ENCODE measurements around the gene RNF126.

RNF126 gene

GRCh38 chr19:662207-662961 lies 630 bp downstream of the RNF126 start:
- no peak for DNase-seq

- no peak for DNase-seq
These were observed 1.4 kb downstream of the RNF126 start for GRCh38 chr19:661427-662196.

GRCh38 chr19:660793-661426 lies 2.1 kb downstream of the RNF126 start:
- DNase-seq = no peak

GRCh38 chr19:658916-659839 lies 3.8 kb downstream of the RNF126 start:
- DNase-seq = no peak

GRCh38 chr19:658059-658839 lies 4.8 kb downstream of the RNF126 start:
- no peak for DNase-seq

GRCh38 chr19:657611-658010 lies 5.4 kb downstream of the RNF126 start:
- no peak for DNase-seq

- no peak for DNase-seq
These were observed 6.1 kb downstream of the RNF126 start for GRCh38 chr19:656751-657559.

- no peak for DNase-seq
These were observed 7.3 kb downstream of the RNF126 start for GRCh38 chr19:655691-656090.

GRCh38 chr19:653425-653824 lies 9.6 kb downstream of the RNF126 start:
- no peak for DNase-seq

GRCh38 chr19:652467-653389 lies 10.3 kb downstream of the RNF126 start:
- DNase-seq = no peak

GRCh38 chr19:651991-652390 lies 11.0 kb downstream of the RNF126 start:
- DNase-seq = no peak

GRCh38 chr19:651114-651818 lies 11.7 kb downstream of the RNF126 start:
- DNase-seq = no peak

- DNase-seq = no peak
These were observed 12.9 kb downstream of the RNF126 start for GRCh38 chr19:650121-650520.

GRCh38 chr19:648904-649801 lies 13.9 kb downstream of the RNF126 start:
- no peak for DNase-seq

GRCh38 chr19:648305-648704 lies 14.7 kb downstream of the RNF126 start:
- no peak for DNase-seq

- no peak for DNase-seq
These were observed 15.3 kb downstream of the RNF126 start for GRCh38 chr19:647566-648284.

- no peak for DNase-seq
These were observed 16.0 kb downstream of the RNF126 start for GRCh38 chr19:646779-647565.

Data from NCI-H526 treated with DMSO at 0.1 percent for 48 hours (cell line).